Erythroblast (primary cell): ENCODE results near the gene KLK3.
"Not testable (repeated sequence)": the region's sequence is repeated elsewhere in the genome, so short reads cannot be mapped to it uniquely, and the experiment has no call there.

Experiments
- GATA1 ChIP-seq: IDR thresholded peaks from 2 replicates; pipeline ENCODE4 v1.6.1; 2011; ENCODE audit warnings: low read depth, mild to moderate bottlenecking, control low read depth, low read length, moderate library complexity
- POLR2A ChIP-seq: IDR thresholded peaks from 2 replicates; pipeline ENCODE4 v1.6.1; 2011; ENCODE audit warnings: mild to moderate bottlenecking, low read length

GRCh38 chr19:50811622-50812238 is 43.0 kb upstream of the KLK3 start:
- TF ChIP-seq POLR2A, GATA1: not testable (repeated sequence)
